ENCODE results near the gene LMO2.

DNA sequence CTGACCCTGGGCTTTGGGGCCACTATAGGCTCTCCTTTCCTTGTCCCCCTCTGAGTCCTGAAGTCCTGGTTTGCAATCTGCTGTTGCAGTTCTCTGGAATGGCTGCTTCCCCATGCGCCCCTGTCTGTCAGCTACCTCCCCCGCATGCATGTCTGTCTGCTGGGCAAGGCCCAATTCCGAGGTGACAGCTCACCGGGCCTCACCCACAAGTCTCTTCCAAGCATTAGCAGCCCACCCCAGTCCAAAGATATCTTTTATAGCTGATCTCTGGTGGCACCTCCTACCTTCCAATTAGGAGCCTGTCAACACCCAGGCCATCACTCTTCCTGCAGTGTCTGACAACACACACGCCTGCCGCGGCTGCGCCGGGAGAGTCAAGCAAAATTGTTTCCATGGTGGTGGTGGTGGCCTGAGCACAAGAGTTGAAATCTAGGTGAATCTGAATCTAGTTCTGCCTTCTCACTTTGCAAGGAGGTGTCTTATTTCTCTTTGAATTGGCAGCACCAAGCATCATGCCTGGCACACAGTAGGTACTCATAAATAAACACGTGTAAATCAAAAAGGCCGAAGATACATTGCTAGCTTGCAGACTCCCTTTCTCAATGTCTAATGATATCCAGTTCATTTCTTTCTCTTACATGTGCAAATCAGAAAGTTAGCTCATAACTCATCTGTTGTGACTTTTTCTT is 1.2 kb upstream of the LMO2 start:
- TF ChIP-seq, protein P1, sequence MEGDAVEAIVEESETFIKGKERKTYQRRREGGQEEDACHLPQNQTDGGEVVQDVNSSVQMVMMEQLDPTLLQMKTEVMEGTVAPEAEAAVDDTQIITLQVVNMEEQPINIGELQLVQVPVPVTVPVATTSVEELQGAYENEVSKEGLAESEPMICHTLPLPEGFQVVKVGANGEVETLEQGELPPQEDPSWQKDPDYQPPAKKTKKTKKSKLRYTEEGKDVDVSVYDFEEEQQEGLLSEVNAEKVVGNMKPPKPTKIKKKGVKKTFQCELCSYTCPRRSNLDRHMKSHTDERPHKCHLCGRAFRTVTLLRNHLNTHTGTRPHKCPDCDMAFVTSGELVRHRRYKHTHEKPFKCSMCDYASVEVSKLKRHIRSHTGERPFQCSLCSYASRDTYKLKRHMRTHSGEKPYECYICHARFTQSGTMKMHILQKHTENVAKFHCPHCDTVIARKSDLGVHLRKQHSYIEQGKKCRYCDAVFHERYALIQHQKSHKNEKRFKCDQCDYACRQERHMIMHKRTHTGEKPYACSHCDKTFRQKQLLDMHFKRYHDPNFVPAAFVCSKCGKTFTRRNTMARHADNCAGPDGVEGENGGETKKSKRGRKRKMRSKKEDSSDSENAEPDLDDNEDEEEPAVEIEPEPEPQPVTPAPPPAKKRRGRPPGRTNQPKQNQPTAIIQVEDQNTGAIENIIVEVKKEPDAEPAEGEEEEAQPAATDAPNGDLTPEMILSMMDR (IDR thresholded peaks at IDR 0.05; ENCODE audit: low read length) = no peak
- no peak for TF ChIP-seq EZH2 (optimal IDR thresholded peaks at IDR 0.05; ENCODE audit: low read depth, low read length)
- TF ChIP-seq EZH2phosphoT487 (IDR thresholded peaks at IDR 0.05; ENCODE audit: low read length) = no peak

Measured in MM.1S (cell line).